NCI-H1694 treated with DMSO at 0.1 percent for 48 hours (cell line): ENCODE data around the gene SCARF2.
"Not testable (repeated sequence)": the region's sequence is repeated elsewhere in the genome, so short reads cannot be mapped to it uniquely, and the experiment has no call there.

Experiments used
- DNase-seq: peaks from one replicate; lab custom pipeline; 2025; lab: John Stamatoyannopoulos, UW

Gene SCARF2

DNA sequence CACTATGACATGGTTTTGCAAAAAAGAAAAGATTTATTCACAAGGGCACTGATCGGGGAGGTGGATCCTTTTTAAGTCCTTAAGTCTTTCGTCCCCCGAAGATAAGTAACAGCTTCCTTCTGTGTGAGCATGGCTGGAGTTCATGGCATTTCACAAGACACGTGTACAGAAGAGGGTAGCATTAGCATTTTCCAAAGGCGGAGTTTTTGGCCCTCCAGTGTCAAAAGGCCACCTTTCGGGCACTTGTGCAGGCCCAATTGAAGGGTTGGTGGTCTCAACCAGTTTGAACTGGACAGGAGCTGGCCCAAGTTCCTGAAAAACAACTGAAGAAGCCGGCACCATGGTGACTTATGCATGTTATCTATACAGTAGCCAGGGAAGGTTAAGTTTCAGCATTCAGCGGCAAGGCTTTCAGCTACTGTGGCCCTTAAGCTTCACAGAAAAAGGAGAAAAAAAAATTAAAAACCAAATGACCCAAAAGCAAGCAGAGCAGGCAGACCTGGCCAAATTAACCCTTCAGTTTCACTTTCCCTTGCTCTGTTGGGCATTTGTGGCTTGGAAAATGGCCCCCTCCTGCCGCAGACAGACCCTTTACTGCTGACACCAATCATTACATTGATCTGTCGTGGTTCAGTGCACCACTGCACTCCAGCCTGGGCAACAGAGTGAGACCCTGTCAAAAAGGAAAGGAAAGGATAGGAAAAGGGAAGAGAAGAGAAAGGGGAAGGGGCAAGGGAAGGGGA lies 25.0 kb downstream of the SCARF2 start:
- DNase-seq, result no peak

GRCh38 chr22:20409385-20409784 lies 28.2 kb downstream of the SCARF2 start:
- not testable (repeated sequence) for DNase-seq

DNA sequence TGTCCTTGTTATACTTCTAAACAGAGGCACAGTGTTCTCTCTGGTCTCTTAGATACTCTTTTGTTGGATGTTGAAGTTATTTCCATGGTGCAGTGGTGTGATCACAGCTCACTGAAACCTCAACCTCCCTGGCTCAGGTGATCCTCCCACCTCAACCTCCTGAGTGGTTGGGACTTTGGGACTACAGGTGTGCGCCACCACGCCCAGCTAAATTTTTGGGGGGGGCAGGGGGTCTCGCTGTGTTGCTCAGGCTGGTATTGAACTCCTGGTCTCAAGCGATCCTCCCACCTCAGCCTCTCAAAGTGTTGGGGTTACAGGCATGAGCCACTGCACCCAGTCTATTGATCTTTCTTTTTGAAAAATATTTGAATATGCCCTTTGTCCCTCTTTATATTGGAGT lies 28.7 kb downstream of the SCARF2 start:
- no peak for DNase-seq

GRCh38 chr22:20407829-20408228 lies 29.8 kb downstream of the SCARF2 start:
- no peak for DNase-seq

- DNase-seq, result no peak
These were observed 30.8 kb downstream of the SCARF2 start for GRCh38 chr22:20406686-20407408.

- no peak for DNase-seq
These were observed 31.5 kb downstream of the SCARF2 start for GRCh38 chr22:20405931-20406685.

DNA sequence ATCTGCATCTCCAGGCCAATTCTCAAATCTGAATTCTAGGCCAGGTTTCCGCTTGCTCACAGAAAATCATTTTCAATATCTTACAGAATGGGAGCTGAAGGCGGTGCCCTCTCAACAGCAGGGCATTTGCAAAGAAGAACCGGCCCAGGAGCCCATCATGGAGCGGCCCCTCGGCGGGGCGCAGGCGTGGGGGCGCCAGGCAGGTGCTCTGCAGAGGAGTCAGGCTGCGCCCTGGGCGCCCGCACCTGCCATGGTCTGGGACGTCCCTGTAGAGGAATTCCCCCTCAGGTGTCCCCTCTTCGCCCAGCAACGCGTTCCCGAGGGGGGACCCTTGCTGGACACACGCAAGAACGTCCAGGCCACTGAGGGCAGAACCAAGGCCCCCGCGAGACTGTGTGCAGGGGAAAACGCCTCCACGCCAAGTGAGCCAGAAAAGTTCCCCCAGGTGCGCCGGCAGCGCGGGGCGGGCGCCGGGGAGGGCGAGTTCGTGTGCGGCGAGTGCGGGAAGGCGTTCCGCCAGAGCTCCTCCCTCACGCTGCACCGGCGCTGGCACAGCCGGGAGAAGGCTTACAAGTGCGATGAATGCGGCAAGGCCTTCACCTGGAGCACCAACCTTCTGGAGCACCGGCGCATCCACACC lies 32.2 kb downstream of the SCARF2 start:
- no peak for DNase-seq

DNA sequence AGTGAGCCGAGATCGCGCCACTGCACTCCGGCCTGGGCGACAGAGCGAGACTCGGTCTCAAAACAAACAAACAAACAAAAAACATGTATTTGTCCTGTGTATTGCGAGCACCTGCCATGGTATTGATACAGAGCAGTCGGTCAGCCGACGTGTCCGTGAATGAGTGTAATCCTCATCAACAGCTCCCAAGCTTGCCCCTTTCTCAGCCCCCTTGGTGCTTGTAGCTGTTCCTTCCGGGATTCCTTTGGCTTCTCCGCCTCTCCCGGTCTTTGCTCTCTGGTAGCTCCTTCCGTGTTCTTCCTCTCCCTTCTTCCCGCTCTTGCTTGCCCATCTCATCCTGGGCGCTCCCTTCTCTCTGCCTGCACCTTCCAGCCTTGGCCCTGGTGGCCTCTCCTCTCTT lies 32.7 kb downstream of the SCARF2 start:
- no peak for DNase-seq

GRCh38 chr22:20403779-20404140 lies 33.9 kb downstream of the SCARF2 start:
- DNase-seq, result no peak

GRCh38 chr22:20402960-20403778 lies 34.5 kb downstream of the SCARF2 start:
- no peak for DNase-seq

GRCh38 chr22:20401376-20402014 lies 36.1 kb downstream of the SCARF2 start:
- DNase-seq, result no peak

GRCh38 chr22:20400606-20401375 lies 36.8 kb downstream of the SCARF2 start:
- DNase-seq, result no peak

DNA sequence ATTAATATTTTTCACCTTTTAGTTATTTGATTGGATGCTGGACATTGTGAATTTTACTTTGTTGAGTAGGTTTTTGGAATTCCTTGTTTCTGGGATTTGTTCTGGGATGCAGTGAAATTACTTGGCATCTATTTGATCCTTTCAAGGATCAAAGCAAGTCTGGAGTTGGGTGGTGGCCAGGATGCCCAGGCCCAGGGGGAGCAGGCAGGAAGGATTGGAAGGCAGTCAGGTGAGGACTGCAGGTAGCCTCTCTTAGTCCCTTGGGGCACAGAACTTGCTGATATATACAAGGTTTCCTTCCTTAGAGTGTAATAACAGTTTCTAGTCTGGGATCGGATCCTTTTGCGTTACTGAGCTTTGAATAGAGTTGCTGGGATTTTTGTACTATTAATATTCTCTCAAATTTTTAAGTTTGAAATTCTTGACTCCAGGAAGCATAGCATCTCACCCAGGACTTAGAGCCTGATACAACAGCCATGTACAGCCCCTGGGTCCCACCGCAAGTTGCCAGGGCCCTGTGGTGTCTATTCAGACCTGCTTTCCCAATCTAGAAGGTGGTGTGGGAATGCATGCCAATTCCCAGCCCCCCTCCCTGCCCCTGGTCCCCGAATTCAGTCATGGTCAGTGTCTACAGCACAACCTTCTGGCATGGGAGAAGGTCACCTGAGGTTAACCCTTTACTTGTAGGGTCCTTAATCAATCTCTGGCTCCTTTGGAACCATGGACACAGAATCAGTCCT lies 37.6 kb downstream of the SCARF2 start:
- no peak for DNase-seq

DNA sequence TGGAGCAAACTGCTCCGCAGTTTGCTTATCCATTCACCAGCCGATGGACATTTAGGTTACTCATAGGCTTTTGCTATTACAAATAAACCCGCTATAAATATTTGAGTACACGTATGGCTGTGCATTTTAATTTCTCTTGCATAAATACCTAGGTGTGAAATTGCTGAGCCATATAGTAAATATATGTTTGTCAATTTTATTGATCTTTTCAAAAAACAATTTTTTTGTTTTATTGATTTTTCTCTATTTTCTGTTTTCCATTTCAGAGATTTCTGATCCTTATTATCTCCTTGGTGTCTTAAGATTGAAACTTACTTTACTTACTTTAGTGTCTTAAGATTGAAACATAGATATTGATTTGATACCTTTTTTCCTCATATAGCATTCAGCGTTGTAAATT lies 39.2 kb downstream of the SCARF2 start:
- DNase-seq, result no peak

DNA sequence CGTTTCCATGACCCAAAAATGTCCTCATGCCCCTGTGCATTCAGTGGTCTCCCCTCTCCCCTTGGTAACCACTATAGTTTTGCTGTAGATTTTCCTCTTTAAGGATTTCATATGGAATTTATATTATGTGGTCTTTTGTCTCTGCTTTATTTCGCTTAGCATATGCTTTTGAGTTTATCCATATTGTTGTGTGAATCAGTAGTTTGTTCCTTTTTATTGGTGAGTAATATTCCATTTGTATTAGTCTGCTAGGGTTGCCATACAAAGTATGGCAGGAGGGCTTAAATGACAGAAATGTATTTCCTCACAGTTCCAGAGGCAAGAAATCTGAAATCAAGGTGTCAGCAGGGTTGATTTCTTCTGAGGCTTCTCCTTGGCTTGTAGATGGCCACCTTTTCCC lies 40.1 kb downstream of the SCARF2 start:
- DNase-seq, result no peak

DNA sequence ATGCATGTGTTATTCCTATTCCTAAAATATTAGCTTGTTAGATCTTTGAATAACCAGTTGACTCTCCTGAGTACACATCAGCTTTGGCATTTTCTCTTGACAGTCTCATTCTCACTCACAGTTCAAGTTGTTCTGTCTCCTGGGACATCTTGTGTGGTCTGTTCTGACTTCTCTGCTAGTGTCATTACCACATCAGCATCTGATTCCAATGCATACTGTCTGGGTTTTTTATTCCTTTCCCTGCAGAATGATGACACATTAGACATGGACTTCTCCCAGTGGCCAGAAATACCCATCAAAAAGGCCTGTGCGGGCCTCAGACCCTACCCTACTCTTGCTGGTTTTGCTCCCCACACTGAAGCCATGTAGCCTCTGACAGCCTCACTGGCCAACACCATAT lies 41.0 kb downstream of the SCARF2 start:
- DNase-seq, result no peak

- DNase-seq, result no peak
These were observed 41.7 kb downstream of the SCARF2 start for GRCh38 chr22:20395907-20396287.

DNA sequence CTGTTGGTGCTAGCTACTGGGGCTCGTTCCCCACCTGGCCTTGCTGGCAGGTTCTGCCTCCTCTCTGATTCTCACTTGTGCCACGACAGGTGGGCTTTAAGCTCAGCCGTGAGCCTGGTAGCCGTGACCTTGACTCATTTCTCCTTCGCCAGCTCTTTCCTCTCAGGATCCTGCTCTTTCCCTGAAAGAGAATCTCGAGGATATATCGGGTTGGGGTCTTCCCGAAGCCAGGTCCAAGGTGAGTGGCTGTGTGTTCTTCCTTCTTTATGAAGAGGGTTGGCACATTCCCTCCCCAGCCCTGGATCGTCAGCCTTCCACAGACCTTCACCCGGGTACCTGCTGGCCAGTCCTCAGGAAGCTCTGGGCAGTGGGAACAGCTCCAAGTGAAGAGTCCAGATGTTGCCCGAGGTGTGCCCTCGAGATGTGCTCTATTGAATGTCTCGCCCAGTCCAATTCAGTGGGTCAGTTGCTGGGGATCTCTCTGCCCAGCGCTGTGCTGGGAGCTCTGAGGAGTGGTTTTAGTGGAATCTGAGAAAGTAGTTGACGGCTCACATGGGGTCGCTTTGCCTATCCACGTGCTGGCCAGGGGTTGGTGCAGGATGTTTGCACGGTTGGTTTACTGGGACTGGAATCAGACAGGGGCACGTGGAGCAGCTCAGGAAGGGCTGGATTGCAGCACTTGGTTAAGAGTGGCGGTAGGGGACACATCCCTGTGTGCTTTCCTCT lies 42.3 kb downstream of the SCARF2 start:
- no peak for DNase-seq
